Measurements from ENCODE around the gene RBBP8.
"Not testable (repeated sequence)": the region's sequence is repeated elsewhere in the genome, so short reads cannot be mapped to it uniquely, and the experiment has no call there.

Gene RBBP8

DNA sequence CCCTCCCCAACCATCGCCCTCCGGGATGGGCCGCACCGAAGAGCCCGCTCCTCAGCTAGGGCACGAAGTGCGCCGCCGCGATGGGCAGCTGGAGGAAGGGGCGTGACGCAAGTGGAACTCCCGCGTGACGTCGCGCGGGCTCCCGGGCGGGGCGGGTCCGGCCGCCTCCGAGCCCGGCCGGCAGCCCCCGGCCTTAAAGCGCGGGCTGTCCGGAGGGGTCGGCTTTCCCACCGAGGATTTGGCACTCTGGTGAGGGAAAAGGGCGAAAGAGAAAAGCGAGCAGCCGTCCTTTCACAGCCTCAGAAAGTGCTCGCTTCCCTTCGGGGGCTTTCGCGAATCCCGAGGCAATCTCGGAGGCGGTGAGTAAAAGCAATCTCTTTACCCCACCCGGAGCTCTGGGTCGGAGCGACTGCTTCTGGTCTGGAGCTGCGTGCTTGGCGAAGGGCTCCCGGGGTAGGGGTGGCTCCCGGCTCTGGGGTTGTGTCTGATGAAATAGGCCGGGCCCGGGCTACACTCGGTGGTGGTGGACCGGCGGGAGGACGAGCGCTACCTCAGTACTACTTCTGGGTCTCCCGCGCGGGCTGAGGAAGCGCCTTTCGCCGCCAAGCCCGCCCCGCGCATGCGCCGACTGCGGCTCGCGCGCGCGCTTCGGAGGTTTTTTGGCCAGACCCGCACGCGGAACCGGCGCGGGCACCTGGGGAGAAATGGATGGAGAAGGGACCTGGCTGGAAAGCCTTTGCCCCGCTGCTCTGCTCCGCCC is at the start of gene RBBP8:
TSS of gene RBBP8 (plus strand) at position 123 of the 760 bp plus-strand sequence. CDS start 3,524 bp downstream, outside the sequence.
- no peak for FAIRE-seq
- DNase-seq (ENCODE audit: low spot score), result peak; percentile 50

DNA sequence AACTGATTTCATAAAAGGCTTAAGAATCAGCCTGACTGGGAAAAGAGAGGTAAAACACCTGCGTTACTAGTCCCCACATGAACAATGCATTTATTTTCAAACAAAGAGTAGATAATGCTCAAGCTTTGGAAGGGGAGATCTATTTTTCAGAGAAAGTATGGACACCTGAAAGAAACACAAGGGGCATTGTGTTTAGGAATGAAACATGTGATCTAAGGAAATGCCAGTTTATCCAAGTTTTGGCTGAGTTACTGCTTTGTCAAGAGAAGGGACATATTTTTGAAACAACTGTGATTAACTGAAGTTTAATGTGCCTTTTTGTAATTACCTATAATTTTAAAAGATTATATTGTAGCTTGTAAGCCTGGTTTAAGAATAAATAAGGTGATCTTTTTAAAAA is 49.3 kb upstream of the RBBP8 start:
- DNase-seq (ENCODE audit: low spot score) (no peak), FAIRE-seq (no peak)

DNA sequence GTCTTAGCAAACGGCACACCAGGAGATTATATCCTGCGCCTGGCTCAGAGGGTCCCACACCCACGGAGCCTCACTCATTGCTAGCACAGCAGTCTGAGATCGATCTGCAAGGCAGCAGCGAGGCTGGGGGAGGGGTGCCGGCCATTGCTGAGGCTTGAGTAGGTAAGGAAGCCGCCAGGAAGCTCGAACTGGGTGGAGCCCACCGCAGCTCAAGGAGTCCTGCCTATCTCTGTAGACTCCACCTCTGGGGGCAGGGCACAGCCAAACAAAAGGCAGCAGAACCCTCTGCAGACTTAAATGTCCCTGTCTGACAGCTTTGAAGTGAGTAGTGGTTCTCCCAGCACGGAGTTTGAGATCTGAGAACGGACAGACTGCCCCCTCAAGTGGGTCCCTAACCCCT is 47.4 kb upstream of the RBBP8 start:
- not testable (repeated sequence) for DNase-seq (ENCODE audit: low spot score)

DNA sequence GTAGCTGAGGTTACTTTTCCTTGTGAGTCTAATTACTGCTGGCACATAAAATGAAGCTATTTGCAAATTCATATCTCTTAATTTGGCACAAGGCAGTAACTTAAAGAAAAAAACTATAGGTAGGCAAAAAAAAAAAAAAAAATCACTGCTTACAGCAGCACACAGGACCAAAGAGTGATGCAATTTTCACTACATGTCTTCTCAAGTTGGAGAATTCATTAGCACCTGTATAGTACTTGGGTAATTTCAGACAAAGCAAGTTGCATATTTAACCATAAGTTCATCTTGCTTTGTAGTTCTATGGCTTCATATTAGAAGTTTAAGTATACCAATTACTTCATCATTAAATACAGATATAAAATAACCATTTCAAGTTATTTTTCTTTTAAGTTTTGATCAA is 33.7 kb upstream of the RBBP8 start:
- DNase-seq (ENCODE audit: low spot score) (no peak), FAIRE-seq (no peak)

More for the DNA sequence above, 47.4 kb upstream of the RBBP8 start:
- FAIRE-seq, result not testable (repeated sequence)

DNA sequence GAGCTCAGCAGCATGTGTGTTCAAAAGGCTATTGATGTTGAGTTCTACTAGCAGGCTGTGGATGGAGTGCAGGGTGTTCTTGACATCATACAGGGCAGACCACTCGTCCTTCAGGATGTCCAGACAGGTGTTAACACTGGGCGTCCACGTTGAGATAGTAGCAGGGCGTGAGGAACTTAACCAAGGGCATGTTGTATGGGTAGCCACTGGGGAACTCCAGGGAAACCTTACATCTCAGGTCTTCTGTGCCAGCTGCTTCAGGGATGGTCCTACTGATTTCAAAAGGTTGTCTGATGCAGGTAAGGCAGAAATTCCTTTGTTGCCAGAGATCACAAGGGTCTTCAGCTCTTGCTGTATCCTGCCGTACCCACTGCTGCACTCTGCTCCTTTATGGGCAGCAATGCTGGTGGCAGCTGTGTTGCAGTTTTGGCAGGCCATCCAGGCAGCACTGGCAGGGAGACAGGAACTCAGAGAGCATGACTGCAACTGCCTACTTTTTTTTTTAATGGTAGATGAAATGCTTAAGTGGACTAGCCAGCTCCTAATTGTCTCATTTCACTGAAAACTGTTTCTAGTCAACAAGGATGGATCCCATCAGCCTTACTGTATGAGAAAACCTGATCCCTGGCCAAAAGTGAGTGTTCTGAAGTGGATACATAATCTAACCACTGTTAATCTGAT is 32.4 kb upstream of the RBBP8 start:
- DNase-seq (ENCODE audit: low spot score) (no peak), FAIRE-seq (no peak)

DNA sequence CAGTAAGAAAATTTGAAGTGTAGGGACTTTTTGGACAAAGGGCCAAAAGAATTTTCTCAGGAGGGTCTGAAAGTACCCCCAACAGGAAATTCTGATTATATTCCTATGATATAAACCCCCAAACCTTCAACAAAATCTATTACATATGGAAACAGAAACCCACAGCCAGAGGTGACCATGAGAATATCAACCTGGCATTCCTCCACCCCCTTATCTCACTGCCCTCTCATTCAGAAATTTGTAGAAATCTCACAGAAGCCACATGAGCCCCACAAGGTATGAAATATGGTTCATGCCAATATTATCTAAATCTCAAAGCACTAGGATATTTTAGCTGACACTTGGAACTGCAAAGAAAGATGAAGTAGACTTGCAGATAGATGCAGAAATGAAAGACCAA is 31.0 kb upstream of the RBBP8 start:
- DNase-seq (ENCODE audit: low spot score) (no peak), FAIRE-seq (no peak)

DNA sequence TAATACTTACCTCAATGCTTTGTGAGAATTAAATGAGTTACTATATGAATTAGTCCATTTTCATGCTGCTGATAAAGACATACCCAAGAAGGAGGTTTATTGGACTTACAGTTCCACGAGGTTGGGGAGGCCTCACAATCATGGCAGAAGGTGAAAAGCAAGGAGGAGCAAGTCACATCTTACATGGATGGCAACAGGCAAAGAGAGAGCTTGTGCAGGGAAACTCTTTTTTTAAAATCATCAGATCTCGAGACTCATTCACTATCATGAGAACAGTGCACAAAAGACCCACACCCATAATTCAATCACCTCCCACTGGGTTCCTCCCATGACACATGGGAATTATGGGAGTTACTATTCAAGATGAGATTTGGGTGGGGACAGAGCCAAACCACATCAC is 29.9 kb upstream of the RBBP8 start:
- not testable (repeated sequence) for DNase-seq (ENCODE audit: low spot score); FAIRE-seq

DNA sequence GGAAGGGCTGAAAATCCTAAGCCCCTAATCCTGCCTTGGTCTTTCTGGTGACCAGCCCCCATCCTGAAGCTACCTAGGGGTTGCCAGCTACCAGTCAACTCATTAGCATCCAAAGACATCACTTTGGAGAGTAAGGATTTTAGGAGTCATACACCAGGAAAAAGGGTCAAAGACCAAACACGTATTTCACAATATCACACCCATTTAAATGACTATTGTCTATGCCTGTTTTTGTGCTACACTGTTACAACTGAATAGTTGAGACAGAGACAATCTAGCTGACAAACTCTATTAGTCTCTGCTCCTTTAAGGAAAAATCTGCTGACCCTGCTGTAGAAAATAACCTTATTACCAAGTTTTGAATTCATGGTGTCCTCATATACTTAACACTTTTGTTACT is 21.0 kb upstream of the RBBP8 start:
- no peak for FAIRE-seq
- DNase-seq (ENCODE audit: low spot score), result no peak

DNA sequence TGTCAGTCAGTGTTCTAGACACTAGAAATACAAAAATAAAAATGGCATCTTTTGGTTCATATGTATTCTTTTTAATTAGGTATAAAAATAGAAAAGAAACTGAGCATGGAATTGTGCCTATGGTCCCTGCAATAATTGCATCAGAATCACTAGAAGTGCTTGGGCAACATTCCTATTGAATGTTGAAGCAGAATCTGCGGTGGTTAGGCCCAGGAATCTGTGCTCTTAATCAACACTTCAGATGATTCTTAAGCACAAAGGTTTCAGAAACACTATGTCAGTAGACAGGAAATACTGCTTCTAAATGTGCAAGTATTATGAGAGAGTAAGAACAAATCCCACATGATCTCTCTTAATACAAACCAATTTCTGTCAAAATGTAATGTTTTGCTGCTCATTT is 20.3 kb upstream of the RBBP8 start:
- no peak for FAIRE-seq
- DNase-seq (ENCODE audit: low spot score), result no peak

DNA sequence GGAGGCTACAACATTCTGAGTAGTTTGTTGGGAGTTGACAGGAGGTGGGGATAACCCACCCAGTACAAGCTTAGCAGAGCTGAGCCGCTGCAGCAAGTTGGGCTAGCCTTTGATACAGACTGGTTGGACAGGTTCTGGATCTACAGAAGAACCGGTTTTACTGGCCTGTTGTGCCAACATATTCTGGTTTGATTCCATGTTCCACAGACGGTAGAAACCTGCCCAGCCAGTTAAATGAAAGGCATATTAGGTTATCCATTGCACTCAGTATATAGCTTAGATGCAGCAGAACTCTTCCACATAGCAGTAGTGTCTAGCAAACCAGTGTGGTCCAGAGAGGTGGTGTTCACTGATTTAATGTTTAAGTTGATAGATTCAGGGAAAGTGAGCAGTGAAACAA is 19.3 kb upstream of the RBBP8 start:
- FAIRE-seq, result no peak
- no peak for DNase-seq (ENCODE audit: low spot score)

DNA sequence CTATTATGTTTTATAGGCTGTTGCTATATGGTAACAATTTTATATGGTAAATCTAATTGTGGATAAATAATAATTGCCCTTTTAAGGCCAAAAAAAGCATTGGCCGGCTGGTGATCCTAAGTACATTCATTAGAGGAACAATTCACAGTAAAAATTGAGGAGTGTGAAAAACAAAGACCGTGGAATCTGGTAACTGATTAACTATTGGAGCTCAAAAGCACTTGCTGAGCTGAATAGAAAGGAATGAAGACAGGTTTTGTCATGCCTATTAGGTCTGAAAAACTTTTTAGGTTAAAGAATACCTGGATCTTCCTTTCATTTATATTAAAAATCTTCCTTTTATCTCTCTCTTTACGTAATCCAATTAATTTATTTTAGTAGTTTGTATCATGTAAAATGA is 18.5 kb upstream of the RBBP8 start:
- DNase-seq (ENCODE audit: low spot score), result no peak
- peak; percentile 62 for FAIRE-seq

DNA sequence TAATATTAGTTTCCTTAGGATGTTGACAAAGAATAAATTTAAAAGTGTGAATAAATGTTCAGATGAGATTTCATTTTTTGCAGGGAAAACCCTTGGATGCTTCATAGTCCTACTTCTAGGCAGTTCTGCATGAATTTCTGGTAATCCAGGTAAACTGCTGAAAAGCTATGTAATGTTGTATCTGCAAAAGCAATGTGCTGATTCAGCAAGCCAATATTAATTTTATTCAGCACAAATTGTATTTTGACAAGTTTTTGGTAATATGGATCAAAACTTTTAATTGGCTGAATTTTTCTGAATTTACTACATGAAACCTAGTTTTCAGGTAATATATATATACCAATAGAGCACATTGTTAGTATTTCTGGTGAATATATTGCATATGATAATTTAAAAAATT is 17.8 kb upstream of the RBBP8 start:
- DNase-seq (ENCODE audit: low spot score) (no peak), FAIRE-seq (no peak)

DNA sequence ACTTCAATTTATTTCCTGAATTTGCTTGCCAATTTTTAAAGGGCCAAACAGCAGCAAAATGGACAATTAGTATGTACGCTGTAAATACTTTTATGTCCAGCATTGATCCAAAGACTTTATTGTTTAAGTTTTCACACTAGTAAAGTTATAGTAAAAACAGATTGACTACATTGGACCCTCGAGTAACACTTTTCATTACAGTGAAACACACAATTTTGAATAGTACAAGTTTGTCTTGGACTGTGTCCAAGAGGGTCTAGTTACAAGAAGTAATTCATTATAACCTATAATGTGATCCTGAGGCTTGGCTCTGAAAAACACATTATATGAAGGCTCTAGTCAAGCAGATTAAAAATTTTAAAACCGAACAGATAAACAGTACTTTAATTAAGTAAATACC is 11.4 kb upstream of the RBBP8 start:
- DNase-seq (ENCODE audit: low spot score), result no peak
- FAIRE-seq, result no peak

DNA sequence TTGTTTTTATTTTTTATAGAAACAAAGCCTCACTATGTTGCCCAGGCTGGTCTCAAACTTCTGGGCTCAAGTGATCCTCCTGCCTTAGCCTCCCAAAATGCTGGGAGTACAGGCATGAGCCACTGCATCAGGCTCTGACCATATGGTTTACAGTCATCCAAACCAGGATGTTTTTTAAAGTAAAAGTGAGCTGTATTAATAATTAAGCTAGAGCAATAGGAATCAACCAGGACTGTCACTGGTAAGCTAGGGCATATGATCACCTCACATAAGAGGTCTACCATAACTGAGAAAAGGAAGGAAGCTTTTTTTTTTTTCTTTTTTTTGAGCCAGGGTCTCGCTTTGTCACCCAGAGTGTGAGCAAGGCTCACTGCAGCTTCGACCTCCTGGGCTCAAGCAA is 8.5 kb upstream of the RBBP8 start:
- FAIRE-seq (no peak), DNase-seq (ENCODE audit: low spot score) (no peak)

DNA sequence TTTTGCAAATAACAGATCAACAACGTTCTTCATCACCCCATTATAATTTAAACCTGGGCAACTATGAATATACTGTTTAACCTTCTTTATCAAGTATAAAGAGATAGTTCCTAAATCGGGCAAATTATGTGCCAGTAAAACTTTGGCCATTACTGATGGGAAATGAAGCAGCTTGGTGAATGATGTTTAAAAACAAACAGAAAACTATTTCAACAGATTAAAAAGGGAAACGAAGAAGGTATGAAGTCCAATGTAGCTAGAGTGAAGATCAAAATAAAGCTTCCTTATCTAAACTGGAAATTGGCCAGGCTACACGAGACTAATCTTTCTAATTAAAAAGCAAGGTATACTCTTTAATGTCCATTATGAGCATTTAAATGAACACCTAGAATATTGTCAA is 6.7 kb upstream of the RBBP8 start:
- DNase-seq (ENCODE audit: low spot score), result no peak
- no peak for FAIRE-seq

DNA sequence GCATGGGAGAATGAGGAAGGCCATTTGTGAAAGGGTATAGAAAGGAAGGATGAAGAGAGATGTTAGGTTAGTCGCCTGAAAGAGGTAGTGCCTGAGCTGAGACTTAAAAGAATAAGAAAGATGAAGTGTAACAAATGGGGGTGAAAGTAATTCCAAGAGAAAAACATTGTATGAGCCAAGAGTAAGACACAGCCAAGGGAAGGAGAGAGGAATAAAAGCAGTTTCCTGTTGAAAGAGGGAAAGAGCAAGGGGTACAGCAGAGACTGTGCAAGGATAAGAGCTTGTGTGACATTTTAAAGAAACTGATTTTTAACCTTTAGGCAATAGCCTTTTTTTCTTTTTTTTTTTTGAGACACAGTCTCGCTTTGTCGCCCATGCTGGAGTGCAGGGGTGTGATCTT is 4.8 kb upstream of the RBBP8 start:
- FAIRE-seq, result no peak
- no peak for DNase-seq (ENCODE audit: low spot score)

DNA sequence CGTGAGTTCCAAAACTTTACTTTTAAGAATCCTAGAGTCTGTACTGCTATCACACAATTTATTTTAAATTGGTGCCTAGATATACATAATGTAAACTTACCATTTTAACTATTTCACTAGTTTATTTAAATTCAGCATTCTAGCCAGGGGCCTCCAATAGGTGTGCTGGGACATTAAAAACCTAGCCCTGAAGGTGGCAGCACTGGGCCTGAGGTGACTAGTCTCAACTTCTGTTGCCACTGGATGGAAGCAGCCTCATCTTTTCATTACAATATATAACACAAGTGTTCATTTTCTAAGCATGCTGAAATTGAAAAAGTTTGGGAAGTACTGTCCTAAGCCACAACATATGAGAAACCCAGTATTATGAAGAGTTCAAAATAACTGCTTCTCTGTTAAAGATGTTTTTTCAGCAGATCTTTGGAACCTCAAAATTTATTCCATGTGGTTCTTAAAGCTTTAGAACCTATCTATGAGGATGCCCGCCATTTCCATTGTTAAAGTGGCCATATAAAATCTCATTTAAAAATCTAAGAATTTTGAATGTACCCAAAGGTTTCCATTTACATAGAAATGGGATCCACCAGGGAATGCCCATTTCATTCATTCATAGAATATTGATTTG is 2.9 kb upstream of the RBBP8 start:
- peak; percentile 37 for DNase-seq (ENCODE audit: low spot score)
- peak; percentile 62 for FAIRE-seq

DNA sequence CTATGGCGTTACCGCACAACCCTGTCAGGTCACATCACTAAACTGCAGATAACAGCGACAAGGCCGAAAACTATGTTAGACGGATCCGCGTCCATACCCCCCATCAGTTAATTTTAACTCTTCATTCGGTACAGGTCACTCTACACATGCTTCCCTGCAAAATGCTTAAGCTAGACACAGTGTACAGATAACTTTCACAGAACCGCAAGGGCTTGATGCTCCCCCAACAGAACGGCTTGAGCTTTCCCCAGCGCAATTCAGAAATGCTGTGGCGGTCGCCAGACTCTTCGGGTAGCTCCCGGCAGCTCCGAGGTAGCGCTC is 283 bp upstream of the RBBP8 start:
- FAIRE-seq (no peak), DNase-seq (ENCODE audit: low spot score) (no peak)

DNA sequence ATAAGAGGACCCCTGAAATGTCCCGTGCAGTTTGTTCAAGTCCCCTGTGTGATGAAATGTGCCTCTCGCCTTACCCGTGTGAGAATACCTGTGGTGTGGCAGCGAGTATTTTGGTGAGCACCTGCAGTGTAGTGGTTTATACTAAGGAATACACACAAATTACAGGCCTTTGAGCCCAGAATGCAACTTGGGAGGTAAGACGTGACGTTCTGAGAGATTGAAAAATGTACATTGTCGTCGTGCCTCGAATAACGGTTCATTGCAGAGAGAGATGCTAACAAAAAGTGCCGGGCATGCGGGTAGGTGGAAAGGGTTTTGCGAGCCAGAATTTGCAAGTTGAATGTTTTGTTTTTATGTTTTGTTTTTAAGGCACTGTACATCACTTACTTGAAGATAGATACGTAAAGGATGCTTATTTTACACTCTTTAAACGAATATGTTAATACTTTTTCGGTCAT is 867 bp downstream of the RBBP8 start:
- FAIRE-seq, result no peak
- no peak for DNase-seq (ENCODE audit: low spot score)

DNA sequence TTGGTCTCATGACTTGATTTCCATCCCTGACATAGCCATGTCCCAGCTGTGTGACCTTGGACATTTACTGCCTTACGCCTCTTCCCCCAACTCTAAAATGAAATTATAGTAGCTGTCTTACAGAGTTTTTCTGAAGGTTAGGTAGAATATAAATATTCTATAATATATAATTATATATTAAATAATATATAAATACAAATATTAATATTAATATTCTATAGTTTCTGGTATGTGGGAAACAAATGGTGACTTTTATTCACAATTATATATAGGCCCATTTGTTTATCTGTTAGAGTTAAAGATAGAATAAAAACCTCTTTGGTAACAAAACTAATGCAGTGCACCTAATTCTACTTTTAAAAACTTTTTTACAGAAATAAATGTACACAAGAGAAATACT is 1.7 kb downstream of the RBBP8 start:
- FAIRE-seq (no peak), DNase-seq (ENCODE audit: low spot score) (no peak)

DNA sequence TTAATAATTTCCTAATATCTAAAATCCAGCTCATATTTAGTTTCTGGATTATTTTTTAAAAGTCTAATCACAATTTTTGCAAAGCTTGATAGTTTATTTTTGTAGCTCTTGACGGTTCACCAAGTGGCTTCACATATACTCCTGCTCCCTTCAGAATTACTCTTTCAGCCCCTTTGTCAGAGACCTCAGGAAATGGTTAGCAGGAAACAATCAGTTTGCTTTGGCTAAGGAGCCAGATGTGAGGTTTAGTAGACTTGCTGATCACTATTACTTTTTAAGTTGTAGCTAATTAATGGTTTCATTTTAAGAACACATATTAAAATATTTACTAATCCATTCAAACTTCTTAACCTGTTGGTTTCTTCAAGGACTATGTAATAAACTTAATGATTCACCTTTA is 2.3 kb downstream of the RBBP8 start:
- DNase-seq (ENCODE audit: low spot score) (no peak), FAIRE-seq (no peak)

DNA sequence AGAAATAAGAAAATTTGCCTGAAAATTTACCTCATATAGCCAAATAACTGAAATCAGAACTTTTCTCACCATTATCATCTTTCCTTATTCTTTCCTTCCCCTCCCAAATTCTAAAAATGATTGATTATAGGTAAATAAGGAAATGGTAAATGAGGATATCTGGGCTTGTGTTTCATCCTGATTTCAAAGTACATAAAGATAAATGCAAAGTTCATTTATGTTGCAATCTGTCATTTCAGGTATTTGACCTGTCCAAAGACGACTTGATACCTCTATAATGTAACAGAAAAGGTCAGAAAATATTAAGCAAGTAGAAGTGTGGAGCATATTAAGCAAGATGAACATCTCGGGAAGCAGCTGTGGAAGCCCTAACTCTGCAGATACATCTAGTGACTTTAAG is 3.4 kb downstream of the RBBP8 start:
- DNase-seq (ENCODE audit: low spot score) (no peak), FAIRE-seq (no peak)

DNA sequence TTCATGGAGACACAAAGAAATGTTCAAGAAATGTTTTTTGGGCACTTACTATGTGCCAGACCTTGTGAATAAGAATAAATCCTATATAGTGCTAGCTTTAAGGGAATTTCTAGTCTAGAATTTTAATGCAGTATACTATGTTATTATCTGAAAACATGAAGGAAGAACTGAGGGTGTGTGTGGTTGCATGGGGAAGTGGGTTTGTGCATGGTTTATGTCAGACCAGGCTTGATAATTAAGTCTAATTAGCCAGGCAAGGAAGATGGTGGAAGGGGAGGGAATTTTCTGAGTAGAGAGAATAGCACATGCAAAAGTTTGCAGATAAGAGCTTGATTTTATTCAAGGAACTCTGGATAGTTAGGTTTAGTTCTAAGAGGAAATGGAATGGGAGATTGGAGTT is 6.5 kb downstream of the RBBP8 start:
- FAIRE-seq (no peak), DNase-seq (ENCODE audit: low spot score) (no peak)
